ENCODE data around the gene PRSS21. TPM values are rescaled to one million over a fixed set of nuclear protein-coding genes. Genes with fewer than 3 reads are reported as not detected.

Gene PRSS21
- total and polyA plus RNA-seq, 8 donors: 0.59 to 3.2 (median 1.0) TPM; not detected in 1

- FAIRE-seq: no peak
Measured at GRCh38 chr16:2820836-2821486, 3.9 kb downstream of the PRSS21 start.

GRCh38 chr16:2821487-2822157 is 4.6 kb downstream of the PRSS21 start:
- peak in 1 of 6 donors; percentile 28 for DNase-seq
- WGBS, 2 donors: 62 to 65% methylated on average over 9 of the region's 9 CpGs
- Histone ChIP-seq H3K9me3 (no peaks in the 10 kb centered on the region), H3K36me3 (no peaks in the 10 kb centered on the region), H3K27ac (no peak overlapping the region), H3K4me1 (no peaks in the 10 kb centered on the region), H3K4me3 (no peak overlapping the region), H3K27me3 (no peaks in the 10 kb centered on the region)
- FAIRE-seq: no peak
- ATAC-seq: no peak
- intact Hi-C loops (cut with DNase I): no loop called here
- no peak for TF ChIP-seq CTCF (IDR thresholded peaks at IDR 0.05)

More at GRCh38 chr16:2820836-2821486, 3.9 kb downstream of the PRSS21 start:
- no peak for ATAC-seq
- Histone ChIP-seq H3K9me3 (no peaks in the 10 kb centered on the region), H3K27me3 (no peaks in the 10 kb centered on the region), H3K4me1 (no peaks in the 10 kb centered on the region), H3K36me3 (no peaks in the 10 kb centered on the region), H3K27ac (no peak overlapping the region), H3K4me3 (no peak overlapping the region)
- WGBS, 2 donors: 63 to 81% methylated on average over 14 of the region's 14 CpGs
- peak in 1 of 6 donors; percentile 31 for DNase-seq
- intact Hi-C loops (cut with DNase I): no loop called here
- TF ChIP-seq CTCF (IDR thresholded peaks at IDR 0.05): no peak

- 48 to 54% methylated on average over 8 of the region's 8 CpGs for WGBS, 2 donors
- H3K9me3 ChIP-seq: no peaks in the 10 kb centered on the region
- no peaks in the 10 kb centered on the region for H3K4me1 ChIP-seq
- H3K27ac ChIP-seq: no peak overlapping the region
- TF ChIP-seq CTCF (IDR thresholded peaks at IDR 0.05): no peak
- ATAC-seq: no peak
- H3K4me3 ChIP-seq: no peak overlapping the region
- H3K36me3 ChIP-seq: no peaks in the 10 kb centered on the region
- no peaks in the 10 kb centered on the region for H3K27me3 ChIP-seq
- FAIRE-seq: no peak
- peak in 2 of 6 donors; percentile 11 to 30 for DNase-seq
- intact Hi-C loops (cut with DNase I): no loop called here
Measured at GRCh38 chr16:2822158-2822495, 5.1 kb downstream of the PRSS21 start.

GRCh38 chr16:2822496-2822895 is 5.5 kb downstream of the PRSS21 start:
- 54 to 58% methylated on average over 4 of the region's 4 CpGs for WGBS, 2 donors
- Histone ChIP-seq H3K4me1 (no peaks in the 10 kb centered on the region), H3K4me3 (no peak overlapping the region), H3K9me3 (no peaks in the 10 kb centered on the region), H3K36me3 (no peaks in the 10 kb centered on the region), H3K27ac (no peak overlapping the region), H3K27me3 (no peaks in the 10 kb centered on the region)
- FAIRE-seq (no peak), DNase-seq (no peak), ATAC-seq (no peak)
- no peak for TF ChIP-seq CTCF (IDR thresholded peaks at IDR 0.05)
- intact Hi-C loops (cut with DNase I): no loop called here

- no peaks in the 10 kb centered on the region for H3K27me3 ChIP-seq
- H3K4me3 ChIP-seq: no peak overlapping the region
- ATAC-seq (no peak), FAIRE-seq (no peak), DNase-seq (peak in 1 of 6 donors; percentile 24)
- no peaks in the 10 kb centered on the region for H3K36me3 ChIP-seq
- WGBS, 2 donors: 69 to 80% methylated on average over 10 of the region's 10 CpGs
- H3K4me1 ChIP-seq: no peaks in the 10 kb centered on the region
- TF ChIP-seq CTCF (IDR thresholded peaks at IDR 0.05): no peak
- intact Hi-C loops (cut with DNase I): no loop called here
- no peaks in the 10 kb centered on the region for H3K9me3 ChIP-seq
- H3K27ac ChIP-seq: no peak overlapping the region
Measured at GRCh38 chr16:2824626-2825025, 7.6 kb downstream of the PRSS21 start.

Data from pancreas (tissue), 10 donors.